SKM-1 (cell line): ENCODE measurements around the gene CFDP1.

Source experiments
- DNase-seq: peaks from one replicate; lab custom pipeline; 2025; ENCODE audit not compliant: unreplicated experiment; lab: John Stamatoyannopoulos, UW

The CFDP1 gene

DNA sequence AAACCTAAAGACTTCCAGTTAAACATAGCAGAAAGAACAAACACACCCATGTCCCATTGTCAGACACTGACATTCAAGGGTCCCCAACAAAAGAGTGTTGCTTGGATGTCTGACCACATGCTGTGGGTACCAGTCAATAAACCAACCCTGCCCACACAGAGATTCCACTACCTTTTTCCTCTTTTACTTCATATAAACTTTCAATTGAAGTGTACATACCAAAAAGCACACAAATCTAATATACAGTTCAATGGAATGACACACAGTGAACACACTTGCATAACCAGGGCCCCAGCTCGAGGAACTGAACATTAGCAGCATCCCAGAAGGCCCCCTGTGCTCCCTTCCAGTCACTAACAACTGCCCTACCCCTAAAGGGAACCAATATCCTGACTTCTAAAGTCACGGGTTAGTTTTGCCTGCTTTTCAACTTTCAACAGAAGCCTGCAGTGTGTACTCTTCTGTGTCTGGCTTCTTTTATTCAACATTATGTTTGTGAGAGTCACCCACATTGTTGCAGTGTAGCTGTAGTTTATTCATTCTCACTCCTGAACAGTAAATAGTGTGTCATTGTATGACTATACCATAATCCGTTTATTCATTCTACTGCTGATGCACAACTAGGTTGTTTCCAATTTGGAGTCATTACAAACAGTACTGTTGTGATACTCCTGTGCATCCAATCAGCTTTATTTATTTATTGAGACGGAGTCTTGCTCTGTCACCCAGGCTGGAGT lies 18.0 kb downstream of the CFDP1 start:
- DNase-seq, result no peak

- no peak for DNase-seq
Observed at GRCh38 chr16:75413951-75414350, 19.4 kb downstream of the CFDP1 start.

DNA sequence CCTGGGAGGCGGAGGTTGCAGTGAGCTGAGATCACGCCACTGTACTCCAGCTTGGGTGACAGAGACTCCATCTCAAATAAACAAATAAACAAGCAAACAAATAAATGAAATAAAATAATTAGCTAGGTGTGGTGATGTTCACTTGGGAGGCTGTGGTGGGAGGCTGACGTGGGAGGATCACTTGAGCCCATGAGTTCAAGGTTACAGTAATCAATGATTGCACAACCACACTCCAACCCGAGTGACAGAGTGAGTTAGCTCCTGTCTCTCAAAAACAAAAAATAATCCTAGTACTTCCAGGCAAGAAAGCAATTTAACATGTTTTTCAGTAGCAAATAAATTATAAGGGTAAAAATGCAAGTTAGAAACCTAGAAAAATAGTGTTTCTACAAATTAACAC lies 26.4 kb downstream of the CFDP1 start:
- DNase-seq, result no peak

DNA sequence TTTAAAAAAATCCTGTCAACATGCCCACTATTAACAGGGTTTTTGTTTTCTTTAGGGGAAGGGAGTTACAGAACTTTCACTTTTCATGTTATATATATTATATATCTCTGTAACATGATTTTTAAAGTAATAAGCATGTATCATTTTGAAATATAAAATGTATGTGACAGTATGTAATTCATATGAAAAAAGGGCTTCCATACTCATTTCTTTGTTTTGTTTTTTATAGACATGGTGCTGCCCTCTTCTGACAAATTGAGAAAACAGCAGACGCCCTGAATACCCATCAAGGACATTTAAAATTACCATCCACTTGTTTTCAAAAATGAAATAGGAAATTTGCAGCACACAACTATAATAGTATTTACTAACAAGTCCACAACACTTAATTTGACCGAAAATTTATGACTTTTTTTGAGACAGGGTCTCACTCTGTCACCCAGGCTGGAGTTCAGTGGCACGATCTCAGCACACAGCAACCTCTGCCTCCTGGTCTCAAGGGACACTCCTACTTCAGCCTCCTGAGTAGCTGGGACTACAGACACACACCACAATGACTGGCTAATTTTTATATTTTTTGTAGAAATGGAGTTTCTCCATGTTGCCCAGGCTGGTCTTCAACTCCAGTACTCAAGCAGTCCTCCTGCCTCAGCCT lies 30.4 kb downstream of the CFDP1 start:
- DNase-seq, result no peak

GRCh38 chr16:75402159-75402820 lies 31.0 kb downstream of the CFDP1 start:
- DNase-seq, result no peak

- DNase-seq, result no peak
Observed at GRCh38 chr16:75401691-75402090, 31.6 kb downstream of the CFDP1 start.

- no peak for DNase-seq
Observed at GRCh38 chr16:75398333-75398732, 35.0 kb downstream of the CFDP1 start.

DNA sequence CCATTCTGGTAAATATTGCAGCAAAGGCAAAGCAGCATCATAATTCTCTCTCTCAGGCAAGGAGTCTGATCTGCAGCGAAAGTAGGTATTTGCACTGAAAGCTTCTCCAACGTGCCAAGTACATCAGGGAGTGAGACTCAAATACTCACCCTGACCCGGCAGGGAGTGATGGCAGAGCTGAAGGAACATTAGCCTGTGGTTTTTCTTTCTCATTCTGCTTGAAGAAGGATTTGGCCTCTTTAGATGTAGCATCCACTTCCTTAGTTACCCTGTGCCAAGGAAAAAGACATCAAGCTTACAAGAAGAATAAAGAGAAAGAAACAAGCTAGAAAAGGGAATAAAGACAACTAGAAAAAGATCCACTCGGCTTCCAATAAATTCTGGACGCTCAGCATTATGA lies 38.4 kb downstream of the CFDP1 start:
- no peak for DNase-seq

- no peak for DNase-seq
Observed at GRCh38 chr16:75392906-75393305, 40.4 kb downstream of the CFDP1 start.

- DNase-seq, result no peak
Observed at GRCh38 chr16:75390926-75391653, 42.2 kb downstream of the CFDP1 start.

DNA sequence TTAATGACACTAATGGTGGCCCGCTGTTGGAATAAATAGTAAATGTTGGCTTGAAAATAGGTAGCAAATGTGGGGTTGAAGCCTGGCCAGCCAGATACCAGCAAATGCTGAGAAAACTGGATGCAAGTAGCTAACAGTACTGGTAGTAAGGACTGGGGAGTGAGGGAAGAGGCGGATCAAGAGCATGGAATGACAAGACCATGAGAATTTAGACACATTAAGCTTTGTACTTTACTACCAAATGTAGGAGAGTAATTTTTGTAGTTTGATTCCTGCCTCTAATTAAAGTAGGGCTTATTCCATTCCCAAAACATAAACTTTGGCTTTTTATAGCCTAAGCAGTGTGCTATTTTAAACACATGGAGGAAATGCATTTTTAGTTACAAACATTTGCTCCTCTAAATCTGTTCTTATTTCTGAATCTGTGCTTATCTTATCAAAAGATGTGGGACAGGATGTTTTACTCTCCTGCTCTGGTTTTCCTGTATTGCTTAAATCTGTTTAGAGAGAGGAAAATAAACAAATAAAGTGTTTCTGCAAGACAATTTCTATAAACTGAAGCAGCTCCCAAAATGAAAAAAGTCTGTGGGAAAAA lies 44.1 kb downstream of the CFDP1 start:
- no peak for DNase-seq

DNA sequence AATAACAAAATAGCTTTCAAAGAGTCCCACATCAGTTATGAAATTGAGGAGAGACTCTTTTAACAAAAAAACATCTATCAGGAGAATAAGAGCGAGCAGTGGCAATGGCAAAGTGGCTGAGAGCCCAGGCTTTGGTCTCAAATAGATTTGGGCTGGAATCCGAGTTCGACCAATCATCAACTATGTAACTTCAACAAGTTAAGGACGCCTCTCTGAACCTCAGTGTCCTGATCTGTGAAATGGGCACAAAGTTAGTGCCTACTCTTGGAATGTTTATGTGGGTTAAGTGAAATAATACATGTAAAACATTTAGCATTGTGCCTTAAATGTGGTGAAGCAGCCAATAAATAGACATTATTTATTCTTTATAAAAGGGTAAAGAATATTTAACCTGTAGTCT lies 45.4 kb downstream of the CFDP1 start:
- no peak for DNase-seq

DNA sequence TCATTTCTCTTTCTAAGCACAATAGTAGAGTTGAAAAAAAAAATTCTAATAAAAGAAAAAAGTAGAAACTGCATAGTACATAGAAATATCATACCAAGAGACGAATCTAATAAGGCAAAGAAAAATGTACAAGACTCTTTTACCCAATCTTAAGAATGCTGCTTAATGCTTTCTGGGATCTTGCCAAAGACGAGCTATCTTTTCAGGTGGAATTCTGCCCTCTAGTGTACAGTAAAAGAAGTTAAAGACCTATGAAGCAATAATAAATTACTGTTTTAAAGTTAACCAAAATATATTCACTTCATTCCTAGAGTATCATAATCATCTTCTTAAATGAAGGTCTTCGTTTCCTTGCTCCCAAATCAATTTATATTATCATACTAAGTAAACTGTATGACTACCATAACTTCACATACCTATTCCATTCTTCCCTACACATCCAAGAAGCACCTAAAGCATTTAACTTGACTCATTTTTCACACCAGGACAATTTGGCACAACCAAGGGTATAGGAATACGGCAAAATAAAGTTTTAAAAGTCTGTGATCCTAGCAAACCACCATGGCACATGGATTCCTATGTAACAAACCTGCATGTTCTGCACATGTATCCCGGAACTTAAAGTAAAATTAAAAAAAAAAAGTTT lies 47.7 kb downstream of the CFDP1 start:
- peak; percentile 61 for DNase-seq

DNA sequence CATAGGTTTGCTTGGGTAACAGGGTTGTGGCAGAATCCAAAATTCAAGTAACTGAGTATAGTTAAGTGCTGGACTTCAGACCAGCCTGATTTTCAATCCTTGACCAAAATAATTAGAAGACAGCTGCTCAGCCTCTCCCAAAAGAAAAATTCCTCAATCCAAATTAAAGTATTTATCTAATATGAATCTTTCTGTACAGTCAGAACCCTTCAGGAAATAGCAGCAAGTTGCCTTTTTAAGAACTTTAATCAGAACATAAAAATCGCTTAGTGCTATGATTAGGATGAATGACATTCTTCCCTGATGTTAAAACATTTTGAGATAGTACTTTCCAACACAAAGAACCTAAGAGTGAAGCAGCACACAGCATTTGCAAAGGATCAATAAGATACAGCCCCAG lies 50.2 kb downstream of the CFDP1 start:
- DNase-seq, result no peak

DNA sequence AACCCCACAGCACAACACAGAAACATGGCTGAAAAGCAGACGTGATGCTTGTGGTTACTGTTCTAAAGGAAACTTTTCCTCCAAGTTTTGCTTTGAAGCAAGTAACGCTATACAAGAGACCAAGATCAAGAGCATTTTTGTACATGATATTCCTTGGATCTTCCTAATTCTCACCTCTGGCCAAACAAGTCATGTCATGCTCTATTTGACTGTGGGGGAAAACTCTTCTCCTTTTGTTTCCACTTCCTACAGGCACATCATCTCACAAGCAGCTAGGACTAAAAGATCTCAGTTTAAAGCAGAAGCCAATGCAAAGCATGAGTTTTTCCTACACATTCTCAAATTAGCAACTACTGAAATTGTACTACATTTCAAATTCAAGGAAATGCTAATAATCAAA lies 50.7 kb downstream of the CFDP1 start:
- DNase-seq, result no peak

DNA sequence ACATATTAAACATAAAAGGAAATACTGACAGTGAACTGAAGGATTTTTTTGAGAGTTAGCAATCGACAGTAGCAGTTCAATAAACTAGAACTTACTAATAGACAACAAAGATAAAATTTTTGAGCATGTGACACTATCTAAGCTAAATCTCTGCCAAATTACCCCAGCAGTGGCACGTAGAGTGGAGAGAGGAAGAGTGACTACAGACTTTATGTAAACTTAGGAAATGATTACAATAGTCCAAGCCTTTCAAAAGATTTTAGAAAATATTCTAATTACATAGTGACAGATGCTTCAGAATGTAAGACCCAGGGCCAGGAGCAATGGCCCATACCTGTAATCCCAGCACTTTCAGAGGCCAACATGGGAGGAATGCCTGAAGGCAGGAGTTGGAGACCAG lies 52.4 kb downstream of the CFDP1 start:
- no peak for DNase-seq

- DNase-seq, result no peak
Observed at GRCh38 chr16:75379911-75380847, 53.1 kb downstream of the CFDP1 start.

DNA sequence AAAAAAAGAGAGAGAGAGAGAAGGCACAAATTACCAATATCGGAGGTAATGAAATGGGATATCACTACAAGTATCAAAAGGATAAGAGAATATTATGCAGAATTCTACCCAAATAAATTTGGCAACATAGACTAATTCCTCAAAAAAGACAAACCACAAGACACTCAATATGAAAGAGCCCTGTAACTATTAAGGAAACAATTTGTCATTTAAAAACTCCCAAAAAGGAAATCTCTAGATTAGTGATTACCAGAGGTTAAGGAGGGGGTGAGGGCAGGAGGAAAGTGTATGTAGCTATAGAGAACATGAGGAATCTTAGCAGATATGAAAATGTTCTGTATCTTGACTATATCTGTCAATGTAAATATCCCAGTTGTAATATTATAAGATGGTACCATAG lies 54.0 kb downstream of the CFDP1 start:
- no peak for DNase-seq

GRCh38 chr16:75378616-75379015 lies 54.7 kb downstream of the CFDP1 start:
- no peak for DNase-seq
